Psoas muscle (tissue), 8 donors: ENCODE data around the gene PARVA. TPM values are rescaled to one million over a fixed set of nuclear protein-coding genes. Genes with fewer than 3 reads are reported as not detected.

Source experiments
- ATAC-seq, 4 donors: fragments of 200-7000 bp; cut with Tn5 transposase; one replicate each; pipeline ENCODE4 v1.9.1; 2020; ENCODE audit warnings: moderate library complexity in 3 of 4, mild to moderate bottlenecking in 2 of 4
- DNase-seq, 2 donors: peaks; one replicate each; pipeline ENCODE4 v3.0.0-alpha.2; 2020
- H3K27ac ChIP-seq: fragments of 200-600 bp; one replicate; pipeline ENCODE4 v1.8.0; 2022
- H3K27me3 ChIP-seq, 3 donors: fragments of 200-600 bp in 1 of 3; one replicate each; pipeline versions ENCODE4 v1.6.1 to v1.8.0; 2013 to 2022; ENCODE audit warnings: low read length in 2 of 3, mild to moderate bottlenecking in 2 of 3, moderate library complexity in 1 of 3; ENCODE audit not compliant: insufficient read depth in 3 of 3
- H3K36me3 ChIP-seq, 2 donors: fragments of 200-600 bp in 1 of 2; one replicate each; pipeline versions ENCODE4 v1.6.1 to v1.8.0; 2013 to 2022; ENCODE audit warnings: low read depth in 1 of 2, mild to moderate bottlenecking in 1 of 2, moderate library complexity in 1 of 2; ENCODE audit not compliant: insufficient read depth in 1 of 2
- H3K4me1 ChIP-seq: fragments of 200-600 bp; one replicate; pipeline ENCODE4 v1.8.0; 2022
- H3K4me3 ChIP-seq: fragments of 200-600 bp; one replicate; pipeline ENCODE4 v1.8.0; 2022; ENCODE audit warnings: mild to moderate bottlenecking
- H3K9me3 ChIP-seq: fragments of 200-600 bp; one replicate; pipeline ENCODE4 v1.8.0; 2022
- CTCF ChIP-seq: fragments of 200-600 bp; IDR thresholded peaks from one replicate; pipeline ENCODE4 v1.8.0; 2022; ENCODE audit warnings: antibody characterized with exemption
- WGBS, 3 donors: extraction: QIAGEN DNeasy Blood & Tissue Kit; methylation state at CpG; one replicate each; pipeline versions ENCODE4 v1.1.6 to v1.1.7; 2013; 5-methylcytosine and 5-hydroxymethylcytosine counted together
- intact Hi-C, 2 donors: fragments of 100-400 bp; cut with DNase I; formaldehyde crosslinking; loops; one replicate each; pipeline versions ENCODE4 v1.11.0 to v1.14.2; 2022
- polyA plus RNA-seq, 3 donors: library from polyadenylated mRNA; stranded (reverse); fragments of 200-250 nt; gene quantifications; one replicate each; pipeline ENCODE4 v1.2.3, GENCODE V29; 2013
- total RNA-seq, 4 donors: library from RNA; stranded (reverse); fragmentation: NEBNext Ultra II Directional in 2 of 4; extraction: Animal tissue kit (Norgen Biotek cat#: 25700) in 2 of 4; gene quantifications; one replicate each; pipeline versions ENCODE4 v1.2.1 to v1.2.4, GENCODE V29; 2021 to 2023
- donor health status: healthy with polysubstance abuse.
- donor health status: DM: no; HTN: no; CAD: no; lungs with moderate emphysema.
- donor health status: Bipolar disorder and iron deficiency.
- donor health status: healthy.
- donor health status: DM: yes; HTN: yes; CAD: no.
- donor health status: DM: no; HTN: no; CAD: no.
- donor health status: DM: no; HTN: no; CAD: no.
- donor health status: DM: yes; HTN: yes; CAD: no.

The PARVA gene
- total and polyA plus RNA-seq, 7 donors, result 4.4 to 22.7 (median 8.5) TPM

- Histone ChIP-seq H3K27me3 (no peaks in the 10 kb centered on the region), H3K4me1 (peaks cover 15% of the 10 kb centered on the region), H3K36me3 (no peaks in the 10 kb centered on the region), H3K27ac (no peak overlapping the region), H3K9me3 (no peaks in the 10 kb centered on the region), H3K4me3 (no peak overlapping the region)
- no peak for TF ChIP-seq CTCF
- 87 to 92% (median 92%) methylated on average over 4 of the region's 4 CpGs for WGBS, 3 donors
- intact Hi-C loops, result no loop called here
- no peak for DNase-seq
- ATAC-seq, result no peak
These were observed 30.9 kb downstream of the PARVA start for GRCh38 chr11:12408156-12408770.

GRCh38 chr11:12409621-12410005 is 32.2 kb downstream of the PARVA start:
- intact Hi-C loops, result loop anchor here (5.0 to 10.0 kb wide), 3 partner anchors 175 to 483 kb away; partner anchors contain the start of gene TEAD1 (in 1 of the 2)
- no peak overlapping the region for H3K27ac ChIP-seq
- no peaks in the 10 kb centered on the region for H3K36me3 ChIP-seq
- ATAC-seq (no peak), DNase-seq (no peak)
- H3K4me1 ChIP-seq, result peaks cover 26% of the 10 kb centered on the region
- H3K27me3 ChIP-seq, result no peaks in the 10 kb centered on the region
- no peaks in the 10 kb centered on the region for H3K9me3 ChIP-seq
- no peak for TF ChIP-seq CTCF
- 66 to 71% (median 70%) methylated on average over 3 of the region's 3 CpGs for WGBS, 3 donors
- H3K4me3 ChIP-seq, result no peak overlapping the region

GRCh38 chr11:12410006-12410728 is 32.8 kb downstream of the PARVA start:
- ATAC-seq, result peak in 1 of 4 donors; percentile 14

GRCh38 chr11:12411393-12411792 is 34.0 kb downstream of the PARVA start:
- WGBS, 3 donors, result 93 to 98% (median 95%) methylated on average over 3 of the region's 3 CpGs
- peaks cover 26% of the 10 kb centered on the region for H3K4me1 ChIP-seq
- intact Hi-C loops, result loop anchor here (1.0 to 10.0 kb wide), 4 partner anchors 173 to 481 kb away; partner anchors contain the start of gene TEAD1 (in 1 of the 2)
- no peak for ATAC-seq
- no peak for DNase-seq
- no peak for TF ChIP-seq CTCF
- H3K4me3 ChIP-seq, result no peak overlapping the region
- H3K27ac ChIP-seq, result no peak overlapping the region
- no peaks in the 10 kb centered on the region for H3K9me3 ChIP-seq
- no peaks in the 10 kb centered on the region for H3K36me3 ChIP-seq
- no peaks in the 10 kb centered on the region for H3K27me3 ChIP-seq

More at GRCh38 chr11:12410006-12410728, 32.8 kb downstream of the PARVA start:
- Histone ChIP-seq H3K4me1 (peaks cover 26% of the 10 kb centered on the region), H3K27ac (no peak overlapping the region), H3K36me3 (no peaks in the 10 kb centered on the region), H3K27me3 (no peaks in the 10 kb centered on the region), H3K4me3 (no peak overlapping the region), H3K9me3 (no peaks in the 10 kb centered on the region)
- intact Hi-C loops, result loop anchor here (5.0 to 10.0 kb wide), 3 partner anchors 175 to 482 kb away; partner anchors contain the start of gene TEAD1 (in 1 of the 2)
- WGBS, 3 donors, result 25 to 45% (median 28%) methylated on average over 10 of the region's 10 CpGs
- no peak for TF ChIP-seq CTCF
- DNase-seq, result no peak
